ENCODE results near the gene S1PR4. TPM values are rescaled to one million over a fixed set of nuclear protein-coding genes. Genes with fewer than 3 reads are reported as not detected.

S1PR4 gene
- total RNA-seq, 1 donor from 2014 or later, result not detected

GRCh38 chr19:3148503-3148902, 30.1 kb upstream of the S1PR4 start:
- H3K4me3 Mint-ChIP-seq (ENCODE audit: unreplicated experiment), result no peak overlapping the region
- Histone ChIP-seq H3K9ac (ENCODE audit: low read length) (no peak overlapping the region), H3K4me1 (ENCODE audit: insufficient read depth, low read length) (no peaks in the 10 kb centered on the region), H4K20me1 (ENCODE audit: insufficient read depth, low read length) (no peaks in the 10 kb centered on the region), H3K36me3 (ENCODE audit: insufficient read depth, low read length) (no peaks in the 10 kb centered on the region), H3K9me3 (ENCODE audit: insufficient read depth, low read depth, low read length) (no peaks in the 10 kb centered on the region), H3K79me2 (ENCODE audit: insufficient read depth, low read length) (no peaks in the 10 kb centered on the region), H3K4me3 (ENCODE audit: insufficient read depth, low read depth, low read length) (no peak overlapping the region), H3K4me2 (ENCODE audit: low read length) (no peak overlapping the region), H3K27ac (ENCODE audit: low read depth, low read length) (no peak overlapping the region), H3K27me3 (ENCODE audit: insufficient read depth, low read length) (no peaks in the 10 kb centered on the region), H2AFZ (ENCODE audit: low read depth, low read length) (no peak overlapping the region)
- no peak for DNase-seq (ENCODE audit: low read depth)
- TF ChIP-seq CTCF (IDR thresholded peaks at IDR 0.05; ENCODE audit: insufficient read depth, low read depth, low read length), result no peak
- TF ChIP-seq EZH2 (IDR thresholded peaks at IDR 0.05; ENCODE audit: insufficient read depth, low read length), result no peak
- H3K4me1 Mint-ChIP-seq (ENCODE audit: low read depth, unreplicated experiment), result no peaks in the 10 kb centered on the region
- no peaks in the 10 kb centered on the region for H3K36me3 Mint-ChIP-seq (ENCODE audit: low read depth, unreplicated experiment)
- no peak for FAIRE-seq
- H3K27me3 Mint-ChIP-seq (ENCODE audit: low read depth, unreplicated experiment), result peaks cover 13% of the 10 kb centered on the region
- H3K9me3 Mint-ChIP-seq (ENCODE audit: unreplicated experiment), result no peaks in the 10 kb centered on the region
- H3K27ac Mint-ChIP-seq (ENCODE audit: unreplicated experiment), result no peak overlapping the region

GRCh38 chr19:3149089-3149488, 29.5 kb upstream of the S1PR4 start:
- FAIRE-seq (no peak), DNase-seq (ENCODE audit: low read depth) (no peak)
- Mint-ChIP-seq H3K27me3 (ENCODE audit: low read depth, unreplicated experiment) (peaks cover 13% of the 10 kb centered on the region), H3K4me3 (ENCODE audit: unreplicated experiment) (no peak overlapping the region), H3K9me3 (ENCODE audit: unreplicated experiment) (no peaks in the 10 kb centered on the region), H3K27ac (ENCODE audit: unreplicated experiment) (no peak overlapping the region), H3K36me3 (ENCODE audit: low read depth, unreplicated experiment) (no peaks in the 10 kb centered on the region), H3K4me1 (ENCODE audit: low read depth, unreplicated experiment) (no peaks in the 10 kb centered on the region)
- no peaks in the 10 kb centered on the region for H3K4me1 ChIP-seq (ENCODE audit: insufficient read depth, low read length)
- H3K27me3 ChIP-seq (ENCODE audit: insufficient read depth, low read length), result no peaks in the 10 kb centered on the region
- no peak overlapping the region for H3K9ac ChIP-seq (ENCODE audit: low read length)
- no peak overlapping the region for H3K4me3 ChIP-seq (ENCODE audit: insufficient read depth, low read depth, low read length)
- no peaks in the 10 kb centered on the region for H3K9me3 ChIP-seq (ENCODE audit: insufficient read depth, low read depth, low read length)
- no peaks in the 10 kb centered on the region for H3K36me3 ChIP-seq (ENCODE audit: insufficient read depth, low read length)
- TF ChIP-seq CTCF (IDR thresholded peaks at IDR 0.05; ENCODE audit: insufficient read depth, low read depth, low read length) (no peak), EZH2 (IDR thresholded peaks at IDR 0.05; ENCODE audit: insufficient read depth, low read length) (no peak)
- H4K20me1 ChIP-seq (ENCODE audit: insufficient read depth, low read length), result no peaks in the 10 kb centered on the region
- no peak overlapping the region for H2AFZ ChIP-seq (ENCODE audit: low read depth, low read length)
- H3K79me2 ChIP-seq (ENCODE audit: insufficient read depth, low read length), result no peaks in the 10 kb centered on the region
- no peak overlapping the region for H3K27ac ChIP-seq (ENCODE audit: low read depth, low read length)
- no peak overlapping the region for H3K4me2 ChIP-seq (ENCODE audit: low read length)

DNA sequence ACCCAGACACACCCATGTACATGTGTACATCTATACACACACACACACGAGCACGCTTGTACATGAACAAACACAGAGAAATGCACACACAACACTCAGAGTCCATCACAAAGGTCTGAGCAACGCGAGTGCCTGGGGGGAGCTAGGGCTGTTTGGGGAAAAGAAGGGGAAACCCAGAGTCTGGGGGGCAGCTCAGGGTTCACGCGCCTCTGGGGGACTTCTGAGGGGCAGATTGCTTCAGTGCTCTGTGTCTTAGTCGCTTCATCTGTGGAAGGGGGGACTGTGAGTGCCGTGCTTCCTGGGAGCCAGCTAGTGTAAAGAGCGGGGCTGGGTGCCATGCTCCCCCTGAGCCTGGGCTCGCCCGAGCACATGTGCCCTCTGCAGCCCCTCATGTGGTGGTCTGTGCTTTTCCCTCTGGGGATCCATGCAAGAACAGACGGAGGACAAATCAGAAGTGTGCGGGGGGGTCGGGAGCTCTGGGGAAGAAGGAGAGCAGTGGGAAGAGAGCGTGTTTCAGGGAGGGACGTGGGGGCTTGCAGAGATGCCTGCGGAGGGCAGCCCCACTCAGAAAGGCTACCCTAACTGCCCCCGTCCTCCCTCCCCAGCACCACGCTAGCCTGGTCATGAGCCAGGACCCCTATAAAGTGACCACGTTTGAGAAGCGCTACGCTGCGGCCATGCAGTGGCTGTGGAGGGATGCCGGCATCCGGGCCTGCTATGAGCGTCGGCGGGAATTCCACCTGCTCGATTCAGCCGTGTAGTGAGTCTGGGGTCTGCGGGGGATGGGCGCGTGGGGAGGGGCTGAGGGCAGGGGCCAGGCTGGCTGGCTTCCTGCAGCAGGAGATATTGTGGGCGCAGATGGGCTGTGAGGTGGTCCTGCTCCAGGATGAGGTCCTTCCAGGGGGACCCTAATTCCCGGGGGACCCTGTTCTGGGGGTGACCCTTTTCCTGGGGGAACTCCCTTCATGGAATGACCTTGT, 28.8 kb upstream of the S1PR4 start:
- Mint-ChIP-seq H3K36me3 (ENCODE audit: low read depth, unreplicated experiment) (no peaks in the 10 kb centered on the region), H3K27ac (ENCODE audit: unreplicated experiment) (no peak overlapping the region), H3K4me3 (ENCODE audit: unreplicated experiment) (no peak overlapping the region), H3K4me1 (ENCODE audit: low read depth, unreplicated experiment) (peaks cover 2% of the 10 kb centered on the region), H3K9me3 (ENCODE audit: unreplicated experiment) (no peaks in the 10 kb centered on the region), H3K27me3 (ENCODE audit: low read depth, unreplicated experiment) (peaks cover 13% of the 10 kb centered on the region)
- TF ChIP-seq EZH2 (IDR thresholded peaks at IDR 0.05; ENCODE audit: insufficient read depth, low read length), result no peak
- no peak for TF ChIP-seq CTCF (IDR thresholded peaks at IDR 0.05; ENCODE audit: insufficient read depth, low read depth, low read length)
- FAIRE-seq (no peak), DNase-seq (ENCODE audit: low read depth) (no peak)
- Histone ChIP-seq H3K4me3 (ENCODE audit: insufficient read depth, low read depth, low read length) (no peak overlapping the region), H3K27ac (ENCODE audit: low read depth, low read length) (no peak overlapping the region), H3K9ac (ENCODE audit: low read length) (no peak overlapping the region), H3K36me3 (ENCODE audit: insufficient read depth, low read length) (no peaks in the 10 kb centered on the region), H3K27me3 (ENCODE audit: insufficient read depth, low read length) (no peaks in the 10 kb centered on the region), H3K4me1 (ENCODE audit: insufficient read depth, low read length) (peaks cover 2% of the 10 kb centered on the region), H2AFZ (ENCODE audit: low read depth, low read length) (no peak overlapping the region), H3K79me2 (ENCODE audit: insufficient read depth, low read length) (no peaks in the 10 kb centered on the region), H4K20me1 (ENCODE audit: insufficient read depth, low read length) (no peaks in the 10 kb centered on the region), H3K9me3 (ENCODE audit: insufficient read depth, low read depth, low read length) (no peaks in the 10 kb centered on the region), H3K4me2 (ENCODE audit: low read length) (no peak overlapping the region)

All from astrocyte (in vitro differentiated cells and primary cell).